Gastrocnemius medialis (tissue), 4 donors: ENCODE results near the gene CHST11. TPM values are rescaled to one million over a fixed set of nuclear protein-coding genes. Genes with fewer than 3 reads are reported as not detected.
A peak's percentile ranks its signal among the peaks of the same experiment; 100 is the strongest.

ENCODE experiments used
- ATAC-seq, 2 donors: fragments of 150-250 bp; one replicate each; pipeline ENCODE4 v1.9.1; 2016
- DNase-seq, 2 donors: peaks; one replicate each; pipeline ENCODE4 v3.0.0-alpha.2; 2019
- H3K27ac ChIP-seq, 4 donors: fragments of 200-600 bp; sonication (generic); 1 replicate in 1 of 4; 2 replicates in 3 of 4; pipeline ENCODE4 v1.5.1; 2016 to 2018; ENCODE audit warnings: mild to moderate bottlenecking in 2 of 4, moderate library complexity in 1 of 4
- H3K27me3 ChIP-seq, 3 donors: fragments of 200-600 bp; sonication (generic) in 2 of 3; 1 replicate in 1 of 3; 2 replicates in 2 of 3; pipeline versions ENCODE4 v1.5.1 to v1.6.0; 2016 to 2019; ENCODE audit warnings: mild to moderate bottlenecking in 1 of 3, moderate library complexity in 1 of 3
- H3K36me3 ChIP-seq, 2 donors: fragments of 200-600 bp; sonication (generic) in 1 of 2; one replicate each; pipeline ENCODE4 v1.5.1; 2017 to 2018
- H3K4me1 ChIP-seq, 2 donors: fragments of 200-600 bp; sonication (generic) in 1 of 2; one replicate each; pipeline ENCODE4 v1.5.1; 2016 to 2017; ENCODE audit warnings: mild to moderate bottlenecking in 2 of 2
- H3K4me3 ChIP-seq, 4 donors: fragments of 200-600 bp; sonication (generic) in 3 of 4; 1 replicate in 1 of 4; 2 replicates in 3 of 4; pipeline ENCODE4 v1.5.1; 2016 to 2019; ENCODE audit warnings: mild to moderate bottlenecking in 2 of 4
- H3K9me3 ChIP-seq, 3 donors: fragments of 200-600 bp; sonication (generic) in 2 of 3; 1 replicate in 1 of 3; 2 replicates in 2 of 3; pipeline ENCODE4 v1.5.1; 2016 to 2019
- CTCF ChIP-seq, 5 experiments: fragments of 450-650 bp in 3 of 5; fragments of 200-600 bp in 2 of 5; sonication (generic) in 2 of 5; IDR thresholded peaks in 4 of 5; conservative IDR thresholded peaks in 1 of 5; 1 replicate in 4 of 5; 2 replicates in 1 of 5; pipeline ENCODE4 v1.5.1; 2016 to 2019; ENCODE audit warnings: antibody characterized with exemption in 5 of 5, mild to moderate bottlenecking in 3 of 5, moderate library complexity in 3 of 5
- POLR2A ChIP-seq, 2 donors: fragments of 450-650 bp; IDR thresholded peaks; one replicate each; pipeline ENCODE4 v1.6.1; 2017; ENCODE audit warnings: antibody characterized with exemption in 2 of 2, mild to moderate bottlenecking in 2 of 2, moderate library complexity in 2 of 2
- in situ Hi-C, 4 donors: fragments of 200-750 bp; cut with MboI; loops; one replicate each; pipeline versions ENCODE4 v1.15.0 to v1.8.0; 2017; ENCODE audit warnings: low sequenced_read_pairs in 4 of 4
- intact Hi-C: fragments of 100-400 bp; cut with DNase I; formaldehyde crosslinking; loops from one replicate; pipeline ENCODE4 v1.15.1; 2023; ENCODE audit warnings: low total_unique reads
- total RNA-seq, 4 donors: library from RNA; depleted of rRNA; stranded (reverse); fragments of >200 nt; gene quantifications; one replicate each; pipeline versions ENCODE4 v1.1.0 to v1.2.3, GENCODE V29; 2016

The CHST11 gene
- total RNA-seq, 4 donors from 2014 or later: 0.17 to 2.1 (median 1.4) TPM

- in situ Hi-C loops: no loop called here
- DNase-seq (no peak), ATAC-seq (peak in 1 of 2 donors; percentile 61)
- TF ChIP-seq POLR2A (IDR thresholded peaks at IDR 0.05) (no peak), CTCF (IDR thresholded peaks at IDR 0.05 in 4 of 5, conservative IDR thresholded peaks at IDR 0.05 in 1 of 5) (no peak)
- Histone ChIP-seq H3K27ac (no peak overlapping the region), H3K27me3 (no peaks in the 10 kb centered on the region), H3K9me3 (no peaks in the 10 kb centered on the region), H3K4me3 (no peak overlapping the region), H3K36me3 (no peaks in the 10 kb centered on the region), H3K4me1 (no peaks in the 10 kb centered on the region)
- intact Hi-C loops: no loop called here
Observed at GRCh38 chr12:104578453-104578852, 121.7 kb downstream of the CHST11 start.

GRCh38 chr12:104579718-104580495 lies 123.2 kb downstream of the CHST11 start:
- in situ Hi-C loops (no loop called here), intact Hi-C loops (no loop called here)
- Histone ChIP-seq H3K4me3 (no peak overlapping the region), H3K36me3 (no peaks in the 10 kb centered on the region), H3K27ac (no peak overlapping the region), H3K27me3 (no peaks in the 10 kb centered on the region), H3K9me3 (no peaks in the 10 kb centered on the region), H3K4me1 (no peaks in the 10 kb centered on the region)
- ATAC-seq: no peak
- TF ChIP-seq CTCF (IDR thresholded peaks at IDR 0.05 in 4 of 5, conservative IDR thresholded peaks at IDR 0.05 in 1 of 5) (no peak), POLR2A (IDR thresholded peaks at IDR 0.05) (no peak)
- no peak for DNase-seq

- H3K4me3 ChIP-seq: no peak overlapping the region
- H3K27ac ChIP-seq: no peak overlapping the region
- TF ChIP-seq CTCF (IDR thresholded peaks at IDR 0.05 in 4 of 5, conservative IDR thresholded peaks at IDR 0.05 in 1 of 5) (no peak), POLR2A (IDR thresholded peaks at IDR 0.05) (no peak)
- H3K4me1 ChIP-seq: no peaks in the 10 kb centered on the region
- DNase-seq: no peak
- intact Hi-C loops: no loop called here
- H3K9me3 ChIP-seq: no peaks in the 10 kb centered on the region
- in situ Hi-C loops: no loop called here
- H3K36me3 ChIP-seq: no peaks in the 10 kb centered on the region
- H3K27me3 ChIP-seq: no peaks in the 10 kb centered on the region
- no peak for ATAC-seq
Observed at GRCh38 chr12:104581005-104581570, 124.3 kb downstream of the CHST11 start.

GRCh38 chr12:104582739-104583138 lies 126.0 kb downstream of the CHST11 start:
- intact Hi-C loops: no loop called here
- H3K36me3 ChIP-seq: no peaks in the 10 kb centered on the region
- TF ChIP-seq POLR2A (IDR thresholded peaks at IDR 0.05): no peak
- no peak for TF ChIP-seq CTCF (IDR thresholded peaks at IDR 0.05 in 4 of 5, conservative IDR thresholded peaks at IDR 0.05 in 1 of 5)
- no peak overlapping the region for H3K27ac ChIP-seq
- no peak overlapping the region for H3K4me3 ChIP-seq
- ATAC-seq (no peak), DNase-seq (no peak)
- no peaks in the 10 kb centered on the region for H3K27me3 ChIP-seq
- no peaks in the 10 kb centered on the region for H3K4me1 ChIP-seq
- no peaks in the 10 kb centered on the region for H3K9me3 ChIP-seq
- in situ Hi-C loops: no loop called here
